OCI-LY7 (cell line): ENCODE measurements around the gene NES.

ENCODE experiments used
- EZH2phosphoT487 ChIP-seq: fragments of 200-600 bp; sonication (generic); IDR thresholded peaks from 2 replicates; pipeline ENCODE4 v1.6.1; 2018; ENCODE audit warnings: low read depth, borderline replicate concordance, mild to moderate bottlenecking, mixed run types, antibody characterized with exemption, low read length, moderate library complexity, mixed read lengths
- TF ChIP-seq, protein P1 (sequence below): fragments of 200-600 bp; sonication (generic); conservative IDR thresholded peaks from 2 replicates; pipeline ENCODE4 v1.5.1; 2014; ENCODE audit warnings: mild to moderate bottlenecking, antibody characterized with exemption, low read length, moderate library complexity, mixed read lengths

- TF ChIP-seq, protein P1, sequence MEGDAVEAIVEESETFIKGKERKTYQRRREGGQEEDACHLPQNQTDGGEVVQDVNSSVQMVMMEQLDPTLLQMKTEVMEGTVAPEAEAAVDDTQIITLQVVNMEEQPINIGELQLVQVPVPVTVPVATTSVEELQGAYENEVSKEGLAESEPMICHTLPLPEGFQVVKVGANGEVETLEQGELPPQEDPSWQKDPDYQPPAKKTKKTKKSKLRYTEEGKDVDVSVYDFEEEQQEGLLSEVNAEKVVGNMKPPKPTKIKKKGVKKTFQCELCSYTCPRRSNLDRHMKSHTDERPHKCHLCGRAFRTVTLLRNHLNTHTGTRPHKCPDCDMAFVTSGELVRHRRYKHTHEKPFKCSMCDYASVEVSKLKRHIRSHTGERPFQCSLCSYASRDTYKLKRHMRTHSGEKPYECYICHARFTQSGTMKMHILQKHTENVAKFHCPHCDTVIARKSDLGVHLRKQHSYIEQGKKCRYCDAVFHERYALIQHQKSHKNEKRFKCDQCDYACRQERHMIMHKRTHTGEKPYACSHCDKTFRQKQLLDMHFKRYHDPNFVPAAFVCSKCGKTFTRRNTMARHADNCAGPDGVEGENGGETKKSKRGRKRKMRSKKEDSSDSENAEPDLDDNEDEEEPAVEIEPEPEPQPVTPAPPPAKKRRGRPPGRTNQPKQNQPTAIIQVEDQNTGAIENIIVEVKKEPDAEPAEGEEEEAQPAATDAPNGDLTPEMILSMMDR = no peak
- no peak for TF ChIP-seq EZH2phosphoT487
Measured at GRCh38 chr1:156670359-156670758, 6.8 kb downstream of the NES start.
